Testis (tissue), 2 donors: ENCODE data around the gene CD300LF.

Experiments
- POLR2A ChIP-seq: fragments of 450-650 bp; IDR thresholded peaks from one replicate; pipeline ENCODE4 v1.6.1; 2017; ENCODE audit warnings: antibody characterized with exemption, mild to moderate bottlenecking, moderate library complexity
- TF ChIP-seq, protein P1 (sequence below), 3 experiments: fragments of 450-650 bp in 2 of 3; fragments of 200-600 bp in 1 of 3; sonication (generic) in 1 of 3; IDR thresholded peaks; one replicate each; pipeline ENCODE4 v1.5.1; 2016 to 2019; ENCODE audit warnings: antibody characterized with exemption in 3 of 3, mild to moderate bottlenecking in 2 of 3, moderate library complexity in 1 of 3

DNA sequence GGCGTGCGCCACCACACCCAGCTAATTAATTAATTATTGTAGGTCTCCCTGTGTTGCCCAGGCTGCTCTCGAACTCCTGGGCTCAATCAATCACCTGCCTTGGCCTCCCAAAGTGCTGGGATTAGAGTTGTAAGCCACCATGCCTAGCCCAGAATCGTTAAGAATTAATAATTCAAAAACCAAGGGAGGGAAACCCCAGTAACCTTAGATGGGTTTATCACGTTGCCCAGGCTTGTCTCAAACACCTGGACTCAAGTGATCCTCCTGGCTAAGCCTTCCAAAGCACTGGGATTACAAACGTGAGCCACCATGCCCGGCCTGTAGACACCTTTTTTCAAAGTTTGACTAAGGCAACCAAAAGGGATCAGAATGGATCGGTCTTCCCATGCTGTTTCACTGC is 21.6 kb downstream of the CD300LF start:
- TF ChIP-seq, protein P1, sequence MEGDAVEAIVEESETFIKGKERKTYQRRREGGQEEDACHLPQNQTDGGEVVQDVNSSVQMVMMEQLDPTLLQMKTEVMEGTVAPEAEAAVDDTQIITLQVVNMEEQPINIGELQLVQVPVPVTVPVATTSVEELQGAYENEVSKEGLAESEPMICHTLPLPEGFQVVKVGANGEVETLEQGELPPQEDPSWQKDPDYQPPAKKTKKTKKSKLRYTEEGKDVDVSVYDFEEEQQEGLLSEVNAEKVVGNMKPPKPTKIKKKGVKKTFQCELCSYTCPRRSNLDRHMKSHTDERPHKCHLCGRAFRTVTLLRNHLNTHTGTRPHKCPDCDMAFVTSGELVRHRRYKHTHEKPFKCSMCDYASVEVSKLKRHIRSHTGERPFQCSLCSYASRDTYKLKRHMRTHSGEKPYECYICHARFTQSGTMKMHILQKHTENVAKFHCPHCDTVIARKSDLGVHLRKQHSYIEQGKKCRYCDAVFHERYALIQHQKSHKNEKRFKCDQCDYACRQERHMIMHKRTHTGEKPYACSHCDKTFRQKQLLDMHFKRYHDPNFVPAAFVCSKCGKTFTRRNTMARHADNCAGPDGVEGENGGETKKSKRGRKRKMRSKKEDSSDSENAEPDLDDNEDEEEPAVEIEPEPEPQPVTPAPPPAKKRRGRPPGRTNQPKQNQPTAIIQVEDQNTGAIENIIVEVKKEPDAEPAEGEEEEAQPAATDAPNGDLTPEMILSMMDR (IDR thresholded peaks at IDR 0.05) = no peak
- TF ChIP-seq POLR2A = no peak
